GM18508 (cell line): ENCODE measurements around the gene ZNF837.
A peak's percentile ranks its signal among the peaks of the same experiment; 100 is the strongest.
"Not testable (repeated sequence)": the region's sequence is repeated elsewhere in the genome, so short reads cannot be mapped to it uniquely, and the experiment has no call there.

Source experiments
- ATAC-seq: cut with Tn5 transposase; IDR thresholded peaks from one replicate; pipeline ENCODE4 v1.9.1; 2021; ENCODE audit warnings: moderate number of reproducible peaks; ENCODE audit not compliant: insufficient read depth, unreplicated experiment

The ZNF837 gene

DNA sequence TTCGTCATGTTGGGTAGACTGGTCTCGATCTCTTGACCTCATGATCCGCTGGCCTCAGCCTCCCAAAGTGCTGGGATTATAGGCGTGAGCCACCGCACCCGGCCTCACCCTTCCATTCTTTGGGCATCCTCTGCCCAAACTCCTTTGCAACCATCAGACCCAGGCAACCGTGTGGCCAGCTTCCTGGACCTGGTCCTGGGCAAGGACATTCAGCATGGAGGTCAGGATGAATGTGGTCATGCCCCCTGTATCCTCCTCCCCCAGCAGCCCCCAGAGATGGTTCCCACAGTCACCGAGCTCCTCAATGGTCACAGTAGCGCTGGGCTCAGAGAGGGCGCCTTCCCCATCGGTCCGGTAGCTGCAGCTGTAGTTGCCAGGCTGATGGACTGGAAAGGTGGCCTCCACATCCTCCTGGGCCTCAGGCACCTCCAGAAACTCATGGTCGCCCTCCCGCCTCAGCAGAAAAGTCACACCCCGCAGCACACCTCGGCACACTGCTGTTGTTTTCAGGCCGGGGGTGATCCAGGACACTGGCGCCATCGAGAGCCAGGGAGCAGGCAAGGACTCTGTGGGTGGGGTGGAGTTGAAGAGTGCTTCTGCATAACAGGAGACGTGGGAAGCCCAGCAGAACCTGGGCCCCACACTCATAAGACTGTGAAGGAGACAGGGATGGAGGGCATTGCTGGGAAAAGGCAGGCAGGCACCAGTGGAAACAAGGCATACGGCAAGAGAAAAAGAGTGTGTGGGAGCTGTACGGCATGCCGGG lies 28.7 kb downstream of the ZNF837 start:
- no peak for ATAC-seq

GRCh38 chr19:58351558-58351878 lies 29.3 kb downstream of the ZNF837 start:
- ATAC-seq, result no peak

- no peak for ATAC-seq
Measured at GRCh38 chr19:58350871-58351557, 29.8 kb downstream of the ZNF837 start.

GRCh38 chr19:58350001-58350861 lies 30.6 kb downstream of the ZNF837 start:
- no peak for ATAC-seq

GRCh38 chr19:58349590-58349989 lies 31.2 kb downstream of the ZNF837 start:
- ATAC-seq, result no peak

DNA sequence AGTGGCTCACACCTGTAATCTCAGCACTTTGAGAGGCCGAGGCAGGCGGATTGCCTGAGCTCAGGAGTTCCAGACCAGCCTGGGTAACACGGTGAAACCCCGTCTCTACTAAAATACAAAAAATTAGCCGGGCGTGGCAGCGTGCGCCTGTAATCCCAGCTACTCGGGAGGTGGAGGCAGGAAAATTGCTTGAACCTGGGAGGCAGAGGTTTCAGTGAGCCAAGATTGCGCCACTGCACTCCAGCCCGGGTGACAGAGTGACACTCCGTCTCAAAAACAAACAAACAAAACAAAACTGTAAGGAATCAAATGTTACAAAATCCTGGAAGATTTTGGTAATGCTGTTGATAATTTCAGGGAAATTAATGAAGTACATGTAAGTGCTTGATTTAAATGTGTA lies 32.8 kb downstream of the ZNF837 start:
- ATAC-seq, result not testable (repeated sequence)

GRCh38 chr19:58346961-58347929 lies 33.6 kb downstream of the ZNF837 start:
- ATAC-seq, result no peak

DNA sequence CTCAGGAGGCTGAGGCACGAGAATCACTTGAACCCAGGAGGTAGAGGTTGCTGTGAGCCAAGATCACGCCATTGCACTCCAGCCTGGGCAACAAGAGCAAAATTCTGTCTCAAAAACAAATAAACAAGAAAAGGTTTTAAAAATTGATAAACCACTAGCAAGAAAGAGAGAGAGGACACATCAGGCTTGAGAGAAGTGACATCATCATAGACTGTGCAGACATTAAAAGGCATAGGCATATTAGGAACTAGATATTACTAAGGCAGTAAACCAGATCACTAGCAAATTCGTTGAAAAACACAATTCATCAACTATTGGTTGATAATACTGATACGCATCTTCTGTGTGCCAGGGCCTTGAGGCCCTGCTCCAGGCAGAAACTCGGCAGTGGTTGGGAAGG lies 35.3 kb downstream of the ZNF837 start:
- ATAC-seq, result no peak

DNA sequence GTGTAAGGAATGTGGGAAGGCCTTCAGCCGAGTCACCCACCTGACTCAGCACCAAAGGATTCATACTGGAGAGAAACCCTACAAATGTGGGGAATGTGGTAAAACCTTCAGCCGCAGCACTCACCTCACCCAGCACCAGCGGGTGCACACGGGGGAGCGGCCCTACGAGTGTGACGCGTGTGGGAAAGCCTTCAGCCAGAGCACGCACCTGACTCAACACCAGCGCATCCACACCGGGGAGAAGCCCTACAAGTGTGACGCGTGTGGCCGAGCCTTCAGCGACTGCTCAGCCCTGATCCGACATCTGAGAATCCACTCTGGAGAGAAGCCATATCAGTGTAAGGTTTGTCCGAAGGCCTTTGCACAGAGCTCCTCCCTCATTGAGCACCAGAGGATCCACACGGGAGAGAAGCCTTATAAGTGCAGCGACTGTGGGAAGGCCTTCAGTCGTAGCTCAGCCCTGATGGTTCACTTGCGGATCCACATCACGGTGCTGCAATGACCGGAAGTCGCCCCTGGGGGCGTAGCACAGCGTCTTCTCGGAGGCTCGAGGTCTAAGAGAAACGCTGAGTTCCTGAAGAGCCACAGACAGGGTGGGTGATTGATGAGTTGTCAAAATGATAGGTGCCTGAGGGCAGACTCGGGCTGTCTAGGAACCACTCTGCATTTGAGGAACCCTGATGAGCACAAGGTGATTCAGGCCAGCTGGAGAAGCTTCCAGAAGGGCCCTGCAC lies 41.8 kb downstream of the ZNF837 start:
- ATAC-seq, result no peak

DNA sequence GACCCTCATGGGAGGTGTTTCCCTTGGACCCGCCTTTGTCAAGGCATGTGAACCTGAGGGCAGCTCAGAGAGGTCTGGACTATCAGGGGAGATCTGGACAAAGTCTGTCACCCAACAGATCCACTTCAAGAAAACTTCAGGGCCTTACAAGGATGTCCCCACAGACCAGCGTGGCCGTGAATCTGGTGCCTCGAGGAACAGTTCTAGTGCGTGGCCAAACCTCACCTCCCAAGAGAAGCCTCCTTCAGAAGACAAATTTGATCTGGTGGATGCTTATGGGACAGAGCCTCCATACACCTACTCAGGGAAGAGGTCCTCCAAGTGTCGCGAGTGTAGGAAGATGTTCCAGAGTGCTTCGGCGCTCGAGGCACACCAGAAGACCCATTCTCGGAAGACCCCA lies 42.5 kb downstream of the ZNF837 start:
- ATAC-seq, result no peak

GRCh38 chr19:58336820-58337219 lies 44.0 kb downstream of the ZNF837 start:
- ATAC-seq, result no peak

DNA sequence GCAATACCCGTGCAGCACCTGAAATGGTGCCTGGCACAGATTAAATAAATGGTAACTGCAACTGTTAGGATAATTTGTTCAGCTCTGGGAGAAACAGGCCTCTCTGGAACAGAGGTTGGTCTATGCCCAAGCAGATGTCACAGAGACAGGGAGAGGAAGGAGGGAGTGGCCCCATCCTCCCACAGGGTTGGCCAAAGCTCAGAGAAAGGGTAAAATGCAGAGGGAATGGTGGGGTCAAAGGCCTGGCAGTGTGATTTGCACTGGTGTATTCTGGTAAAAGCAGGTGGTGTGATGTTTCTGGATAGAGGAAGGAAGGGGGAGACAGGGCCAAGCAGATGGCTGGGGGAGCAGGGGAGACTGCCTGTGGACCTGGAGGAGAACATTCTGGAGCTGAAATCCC lies 44.6 kb downstream of the ZNF837 start:
- ATAC-seq, result no peak

DNA sequence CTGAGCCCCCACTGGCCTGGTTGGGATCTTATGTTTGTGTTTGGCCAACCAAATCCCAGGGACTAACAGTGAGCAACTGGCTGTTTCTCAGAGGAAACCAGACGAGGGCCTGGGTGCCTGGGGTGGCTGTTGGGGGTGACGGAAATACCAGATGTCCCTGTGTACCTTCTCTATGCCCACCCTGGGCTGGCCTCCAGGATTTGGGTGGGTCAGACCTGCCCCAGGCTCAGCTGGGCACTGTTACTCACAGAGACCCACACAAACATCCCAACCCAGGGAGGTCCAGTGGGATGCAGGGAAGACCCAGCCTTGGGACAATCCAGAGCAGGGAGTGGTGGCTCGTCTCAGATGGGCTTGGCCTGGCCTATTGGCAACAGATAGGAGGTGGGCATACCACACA lies 45.2 kb downstream of the ZNF837 start:
- no peak for ATAC-seq

- no peak for ATAC-seq
Measured at GRCh38 chr19:58334691-58335249, 46.1 kb downstream of the ZNF837 start.

DNA sequence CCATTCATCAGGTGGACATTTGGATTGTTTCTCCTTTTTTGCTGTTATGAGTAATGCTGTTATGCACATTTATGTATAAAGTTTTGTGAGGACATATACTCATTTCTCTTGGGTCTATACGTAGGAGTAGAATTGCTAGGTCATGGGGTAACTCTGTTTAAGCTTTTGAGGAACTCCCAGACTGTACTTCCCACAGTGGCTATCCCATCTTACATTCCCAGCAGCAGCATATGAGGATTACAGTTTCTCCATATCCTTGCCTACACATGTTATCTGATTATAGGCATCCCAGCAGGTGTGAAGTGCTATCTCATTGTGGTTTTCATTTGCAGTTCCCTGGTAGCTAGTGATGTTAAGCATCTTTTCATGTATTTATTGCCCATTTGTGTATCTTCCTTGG lies 48.1 kb downstream of the ZNF837 start:
- no peak for ATAC-seq

GRCh38 chr19:58330458-58330857 lies 50.4 kb downstream of the ZNF837 start:
- ATAC-seq, result no peak

- no peak for ATAC-seq
Measured at GRCh38 chr19:58328999-58329398, 51.8 kb downstream of the ZNF837 start.

DNA sequence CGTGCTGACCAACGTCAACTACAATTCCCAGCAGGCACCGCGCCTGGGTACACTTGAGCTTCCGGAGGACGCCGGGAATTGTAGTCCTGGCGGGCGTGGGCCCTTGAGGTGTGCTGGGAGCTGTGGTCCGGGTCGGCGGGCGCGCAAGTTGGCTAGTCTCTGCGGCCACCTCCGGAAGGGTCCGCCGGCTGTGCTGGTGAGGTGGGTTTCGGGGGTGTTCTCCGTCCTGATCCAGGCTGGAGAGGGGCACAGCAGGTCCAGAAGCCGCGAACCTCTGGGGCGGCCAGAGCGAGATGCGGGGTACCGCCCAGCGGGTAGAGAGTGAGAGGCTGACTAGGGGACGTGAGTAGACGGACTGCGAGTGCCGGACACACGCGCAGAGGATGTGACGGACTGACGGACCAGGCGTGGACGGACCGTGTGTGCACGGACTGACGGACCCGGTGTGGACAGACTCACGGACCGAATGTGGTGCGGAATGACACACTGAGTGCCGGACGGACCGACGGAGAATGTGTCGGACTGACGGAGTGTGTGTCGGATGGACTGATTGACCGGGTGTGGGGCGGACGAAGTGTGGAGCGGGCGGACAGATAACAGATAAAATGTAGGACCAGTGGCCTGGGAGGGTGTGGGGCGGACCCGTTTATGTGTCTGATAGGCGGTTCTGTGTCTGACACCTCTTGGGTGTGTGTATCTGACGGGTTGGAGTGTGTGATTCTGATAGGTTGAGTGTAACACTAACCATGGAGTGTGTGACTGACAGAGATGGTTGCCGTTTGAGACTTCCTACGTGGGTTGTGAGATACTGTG lies 53.7 kb downstream of the ZNF837 start, which contains the start of gene ZSCAN22:
Gene ZSCAN22, plus strand, starts transcription at position 81 of the 813 bp plus-strand sequence. CDS start 7,809 bp downstream, outside the sequence.
- ATAC-seq, result peak; percentile 74
